Smooth muscle cell of the brain vasculature (primary cell): ENCODE data around the gene P3H3.
"Not testable (repeated sequence)": the region's sequence is repeated elsewhere in the genome, so short reads cannot be mapped to it uniquely, and the experiment has no call there.

ENCODE experiments used
- DNase-seq: peaks from one replicate; pipeline ENCODE4 v3.0.0-alpha.2; 2012; ENCODE audit warnings: low read depth, low spot score

The P3H3 gene

DNA sequence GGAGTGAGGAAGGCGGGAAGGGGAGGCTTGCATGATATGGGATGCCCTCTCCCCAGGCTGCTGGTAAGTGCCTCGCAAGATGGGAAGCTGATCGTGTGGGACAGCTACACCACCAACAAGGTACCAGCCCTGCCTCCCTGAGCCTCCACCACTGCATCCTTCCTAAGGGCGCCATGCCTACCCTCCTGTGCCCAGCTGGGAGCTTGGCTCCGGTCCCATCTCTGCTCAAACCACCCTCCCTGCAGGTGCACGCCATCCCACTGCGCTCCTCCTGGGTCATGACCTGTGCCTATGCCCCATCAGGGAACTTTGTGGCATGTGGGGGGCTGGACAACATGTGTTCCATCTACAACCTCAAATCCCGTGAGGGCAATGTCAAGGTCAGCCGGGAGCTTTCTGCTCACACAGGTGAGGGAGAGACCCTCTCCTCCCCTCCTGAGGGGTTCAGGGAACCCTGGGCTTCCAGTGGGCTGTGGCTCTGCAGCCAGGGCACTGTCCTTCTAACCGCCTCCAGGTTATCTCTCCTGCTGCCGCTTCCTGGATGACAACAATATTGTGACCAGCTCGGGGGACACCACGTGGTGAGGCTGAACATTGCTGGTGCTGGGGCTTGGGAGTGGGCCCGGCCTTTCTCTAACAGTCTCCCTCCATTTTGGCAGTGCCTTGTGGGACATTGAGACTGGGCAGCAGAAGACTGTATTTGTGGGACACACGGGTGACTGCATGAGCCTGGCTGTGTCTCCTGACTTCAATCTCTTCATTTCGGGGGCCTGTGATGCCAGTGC is 15.1 kb downstream of the P3H3 start:
- no peak for DNase-seq

DNA sequence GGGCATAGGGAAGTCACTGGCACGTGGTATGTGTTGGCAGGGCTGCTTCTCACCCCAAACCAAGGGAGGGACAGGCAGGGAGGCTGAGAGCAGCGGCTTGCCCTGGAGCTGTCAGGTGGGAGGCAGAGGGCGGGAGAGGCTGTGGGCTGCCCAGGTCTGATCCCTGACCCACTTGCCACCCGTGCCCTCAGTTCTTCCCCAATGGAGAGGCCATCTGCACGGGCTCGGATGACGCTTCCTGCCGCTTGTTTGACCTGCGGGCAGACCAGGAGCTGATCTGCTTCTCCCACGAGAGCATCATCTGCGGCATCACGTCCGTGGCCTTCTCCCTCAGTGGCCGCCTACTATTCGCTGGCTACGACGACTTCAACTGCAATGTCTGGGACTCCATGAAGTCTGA is 17.2 kb downstream of the P3H3 start:
- no peak for DNase-seq

DNA sequence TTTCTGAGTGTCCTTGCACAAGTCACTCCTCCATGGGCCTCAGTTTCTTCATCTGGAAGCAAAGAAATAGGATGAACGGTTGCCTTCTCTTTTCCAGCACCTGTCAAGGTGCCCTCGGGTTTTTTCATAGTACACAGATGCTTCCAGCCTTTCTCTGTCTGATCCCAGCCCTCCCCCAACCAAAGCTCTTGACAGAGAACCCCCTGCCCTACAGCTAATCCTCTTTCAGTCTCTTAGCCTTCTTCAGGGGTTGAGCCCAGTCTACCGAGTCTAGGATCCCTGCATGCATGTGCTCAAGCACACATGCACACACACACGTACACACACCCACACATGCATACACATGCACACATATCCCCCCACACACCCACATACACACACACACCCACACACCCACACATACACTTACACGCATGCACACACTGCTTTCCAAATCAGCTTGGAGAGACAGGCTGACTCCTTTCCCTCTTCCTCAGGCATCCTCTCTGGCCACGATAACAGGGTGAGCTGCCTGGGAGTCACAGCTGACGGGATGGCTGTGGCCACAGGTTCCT is 18.2 kb downstream of the P3H3 start:
- no peak for DNase-seq

DNA sequence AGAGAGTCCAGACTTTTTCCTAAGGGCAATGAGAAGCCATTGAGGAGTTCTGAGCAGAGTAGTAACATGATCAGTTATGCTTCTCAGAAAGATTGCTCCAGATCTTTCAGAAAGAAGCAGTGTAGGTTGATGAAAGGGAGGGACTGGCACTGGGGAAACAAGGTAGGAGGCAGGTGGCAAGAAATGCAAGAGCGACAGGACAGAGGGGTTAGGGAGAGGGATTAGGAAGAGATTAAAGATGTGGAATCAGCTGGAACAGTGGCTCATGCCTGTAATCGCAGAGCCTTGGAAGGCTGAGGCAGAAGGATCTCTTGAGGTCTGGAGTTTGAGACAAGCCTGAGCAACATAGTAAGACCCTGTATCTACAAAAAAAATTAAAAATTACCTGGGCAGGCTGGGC is 19.5 kb downstream of the P3H3 start:
- DNase-seq = no peak

DNA sequence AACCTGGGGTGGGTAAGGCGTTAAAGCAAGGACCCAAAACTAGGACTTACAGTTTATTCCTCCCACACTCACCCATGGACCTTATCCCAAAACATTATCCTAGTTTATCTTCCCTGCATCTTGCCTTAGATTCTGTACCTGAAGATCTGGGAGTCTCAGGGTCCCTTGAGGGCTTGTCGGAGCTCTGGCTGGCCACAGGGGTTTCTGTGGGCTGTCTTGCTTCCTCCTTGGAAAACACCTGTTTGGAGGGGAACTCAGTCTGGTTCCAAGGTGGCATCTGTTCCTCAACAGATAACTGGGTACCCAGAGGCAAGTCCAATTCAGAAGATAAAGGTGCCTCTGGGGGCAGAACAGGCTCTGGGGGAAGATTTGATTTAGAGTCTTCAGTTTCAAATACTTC is 21.2 kb downstream of the P3H3 start:
- no peak for DNase-seq

DNA sequence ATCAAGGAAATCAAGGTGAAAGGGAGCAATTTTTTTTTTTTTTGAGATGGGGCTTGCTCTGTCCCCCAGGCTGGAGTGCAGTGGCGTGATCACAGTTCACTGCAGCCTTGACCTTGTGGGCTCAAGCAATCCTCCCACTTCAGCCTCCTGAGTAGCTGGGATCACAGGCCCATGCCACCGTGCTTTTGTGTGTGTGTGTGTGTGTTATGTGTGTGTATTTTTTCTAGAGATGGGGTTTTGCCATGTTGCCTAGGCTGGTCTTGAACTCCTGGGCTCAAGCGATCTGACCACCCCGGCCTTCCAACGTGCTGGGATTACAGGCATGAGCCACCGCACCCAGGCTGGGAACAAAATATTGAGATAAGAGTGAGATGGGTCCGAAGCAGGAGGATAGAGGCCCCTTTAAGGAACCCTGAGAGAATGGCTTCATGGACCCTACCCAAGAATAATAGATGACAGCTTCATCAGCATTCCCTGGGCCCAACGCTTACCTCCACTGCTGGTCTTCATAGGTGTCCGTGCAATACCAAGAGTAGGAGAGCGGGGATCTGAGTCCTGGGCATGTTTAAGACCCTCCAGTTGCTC is 21.9 kb downstream of the P3H3 start:
- no peak for DNase-seq

DNA sequence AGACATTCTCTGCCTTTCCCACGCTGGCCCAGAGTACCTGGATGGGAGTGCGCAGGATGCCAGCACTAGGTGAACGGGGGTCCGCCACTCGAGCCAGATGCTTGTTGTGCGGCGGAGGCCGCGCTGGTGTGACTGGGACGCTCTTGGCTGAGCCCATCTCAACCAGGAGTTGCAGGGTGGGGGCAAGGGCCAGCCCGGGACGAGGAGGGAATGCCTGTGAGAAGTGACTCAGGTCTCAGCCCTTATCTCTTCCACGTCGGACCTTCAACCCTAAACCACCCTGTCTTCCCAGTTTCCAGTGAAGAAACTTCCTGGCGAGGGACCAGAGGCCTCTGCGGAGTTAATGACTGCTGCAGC is 22.6 kb downstream of the P3H3 start:
- DNase-seq = no peak

DNA sequence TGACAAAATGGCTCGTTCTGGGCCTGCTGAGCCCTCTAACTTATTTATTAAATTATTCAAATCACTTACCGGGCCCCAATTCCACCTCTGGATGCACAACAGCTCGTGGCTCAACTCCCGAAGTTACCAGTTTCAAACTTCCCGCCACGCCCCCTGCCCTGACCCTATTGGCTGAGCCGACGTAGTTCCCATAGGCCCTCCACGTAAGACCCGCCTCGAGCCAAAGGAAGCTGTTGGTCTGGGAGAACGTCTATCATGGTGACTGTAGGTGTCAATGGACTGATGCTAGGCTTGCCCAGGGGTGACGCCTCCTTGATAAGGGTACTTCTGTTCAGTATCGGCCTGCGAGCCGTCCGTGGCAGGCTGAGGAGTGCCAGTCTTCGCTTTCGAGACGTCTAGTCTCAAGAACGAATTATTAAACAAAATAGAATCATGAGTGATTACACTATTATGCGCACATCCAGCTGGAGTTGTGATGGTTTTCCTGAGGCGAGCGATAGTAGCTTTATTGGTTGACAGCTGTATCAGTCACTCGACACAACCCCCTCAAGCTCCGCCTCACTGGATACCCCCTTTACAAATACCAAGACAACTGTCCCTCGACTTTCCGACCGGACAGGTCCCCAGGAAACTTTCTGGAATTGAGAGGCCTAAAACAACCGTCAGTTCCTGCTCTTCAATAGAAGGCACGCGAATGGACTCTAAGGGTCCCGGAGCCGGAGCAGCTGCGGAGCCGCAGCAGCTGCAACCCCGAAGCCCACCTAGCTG is 23.1 kb downstream of the P3H3 start, which contains the start of gene CDCA3:
Gene CDCA3, minus strand, starts transcription at position 134 of the 768 bp plus-strand sequence. CDS start 334 bp downstream, outside the sequence.
- DNase-seq = peak; percentile 95

DNA sequence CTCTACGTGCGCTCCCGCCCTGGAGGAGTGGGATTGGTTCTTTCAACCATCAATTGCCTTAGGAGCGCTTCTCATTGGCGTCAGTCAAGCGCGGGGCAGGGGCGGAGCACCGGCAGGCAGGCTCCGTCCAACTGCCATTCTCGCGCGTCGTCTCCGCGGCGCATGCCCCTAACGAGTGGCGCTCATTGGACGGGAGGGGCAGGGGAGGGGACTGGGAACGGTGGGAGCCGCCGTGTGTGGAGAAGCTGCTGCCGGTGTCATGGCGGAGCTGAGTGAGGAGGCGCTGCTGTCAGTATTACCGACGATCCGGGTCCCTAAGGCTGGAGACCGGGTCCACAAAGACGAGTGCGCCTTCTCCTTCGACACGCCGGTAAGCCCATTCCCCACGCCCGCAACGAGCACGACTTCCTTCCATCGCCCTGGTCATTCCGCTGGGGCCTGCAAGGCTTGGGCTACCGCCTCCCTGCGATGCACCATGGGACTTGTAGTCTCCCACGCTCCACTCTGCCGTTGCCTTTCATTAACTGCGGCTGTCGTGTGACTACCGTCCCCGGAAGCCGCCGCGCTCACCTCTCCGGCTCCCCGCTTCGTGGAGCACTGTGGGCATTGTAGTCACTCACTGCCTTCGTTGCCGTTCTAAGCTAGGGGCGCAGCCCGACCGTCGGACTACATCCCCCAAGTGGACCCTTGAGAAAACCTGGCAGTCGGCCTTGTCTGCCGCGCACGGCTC is 23.9 kb downstream of the P3H3 start, which contains the start of gene USP5:
Gene USP5, plus strand, starts transcription at position 230 of the 730 bp plus-strand sequence. Its CDS starts 30 bp downstream, at position 260.
- peak; percentile 99 for DNase-seq

DNA sequence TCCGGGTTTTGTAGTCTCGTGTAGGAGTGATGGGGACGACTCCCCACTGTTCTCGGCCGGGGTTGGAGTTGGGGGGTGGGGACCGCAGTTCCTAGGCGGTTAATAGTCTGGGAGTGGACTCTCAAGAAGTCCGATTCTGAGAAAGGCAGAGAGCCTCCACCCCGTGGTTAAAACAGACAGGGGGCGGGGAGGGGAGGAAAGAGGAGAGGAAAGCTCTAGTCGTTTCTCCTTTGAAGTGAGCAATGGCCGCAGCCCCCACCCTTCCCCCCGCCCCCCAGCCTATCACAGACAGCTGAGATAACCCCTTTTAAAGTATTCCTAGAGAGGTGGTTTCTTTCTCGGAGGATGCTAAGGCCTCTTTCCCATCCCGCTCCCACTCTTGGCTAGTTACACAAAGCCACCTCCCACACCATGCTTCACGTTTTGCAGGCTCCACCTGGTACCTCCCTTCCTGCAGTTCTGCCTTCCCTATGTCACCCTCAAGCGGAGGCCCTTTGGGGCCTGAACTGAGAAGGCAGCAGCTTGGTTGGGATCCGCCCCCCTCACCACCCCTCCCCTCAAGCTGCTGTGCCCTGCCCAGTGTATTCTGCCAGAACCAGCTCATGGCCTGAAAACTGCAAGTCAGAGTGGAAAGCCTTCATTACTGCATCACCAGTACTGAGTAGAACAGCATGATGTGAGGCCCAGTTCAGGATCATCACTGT is 24.6 kb downstream of the P3H3 start:
- no peak for DNase-seq

DNA sequence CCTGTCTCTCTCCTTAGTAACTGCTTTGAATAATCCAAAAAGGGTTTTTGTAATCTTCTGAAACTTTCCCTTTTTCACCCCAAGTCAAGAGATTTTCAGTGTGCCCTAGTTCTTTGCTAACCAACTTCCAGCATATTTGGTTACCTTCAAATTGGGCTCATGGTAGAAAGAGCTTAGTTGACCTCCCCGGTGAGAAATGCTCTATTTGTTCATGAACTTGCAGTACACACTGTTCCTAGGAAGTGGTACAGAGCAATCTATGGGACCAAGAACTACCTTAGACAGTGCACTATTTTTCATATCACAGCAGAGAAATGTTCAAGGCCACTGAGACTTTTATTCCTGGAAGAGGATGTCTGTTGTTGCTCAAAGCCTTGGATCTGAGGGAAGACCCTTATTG is 25.4 kb downstream of the P3H3 start:
- no peak for DNase-seq

DNA sequence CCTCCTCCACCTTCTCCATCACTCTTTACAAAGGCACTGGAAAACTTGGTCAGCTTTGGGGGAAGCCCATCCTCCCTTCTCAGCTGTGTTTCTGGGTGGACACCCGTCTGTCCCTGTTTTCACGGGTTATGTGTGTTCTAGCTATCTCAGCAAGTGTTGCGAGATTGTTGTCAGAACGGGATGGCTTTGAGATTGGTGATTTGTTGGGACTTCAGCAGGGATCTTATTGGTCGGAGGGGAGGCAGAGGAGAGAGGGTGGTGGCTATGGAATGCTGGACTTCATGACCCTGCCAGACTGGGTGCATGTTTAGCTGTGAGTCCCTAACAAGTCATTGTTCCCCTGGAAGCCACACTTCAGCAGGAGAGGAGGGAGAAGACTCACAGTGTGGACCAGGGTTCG is 25.8 kb downstream of the P3H3 start:
- DNase-seq = no peak

DNA sequence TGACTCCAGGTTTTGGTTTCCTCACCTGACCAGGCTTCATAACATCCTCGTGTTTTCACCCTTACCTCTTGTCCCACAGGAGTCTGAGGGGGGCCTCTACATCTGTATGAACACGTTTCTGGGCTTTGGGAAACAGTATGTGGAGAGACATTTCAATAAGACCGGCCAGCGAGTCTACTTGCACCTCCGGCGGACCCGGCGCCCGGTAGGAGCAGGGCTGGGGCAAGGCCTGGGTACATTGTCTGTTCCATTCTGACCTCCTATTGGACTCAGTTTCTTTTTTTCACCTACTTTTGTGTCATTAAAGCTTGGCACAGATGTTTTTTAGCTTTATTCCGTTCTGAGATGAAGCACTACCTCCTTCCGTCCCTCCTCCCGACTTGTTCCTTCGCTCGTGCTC is 27.1 kb downstream of the P3H3 start:
- DNase-seq = no peak

DNA sequence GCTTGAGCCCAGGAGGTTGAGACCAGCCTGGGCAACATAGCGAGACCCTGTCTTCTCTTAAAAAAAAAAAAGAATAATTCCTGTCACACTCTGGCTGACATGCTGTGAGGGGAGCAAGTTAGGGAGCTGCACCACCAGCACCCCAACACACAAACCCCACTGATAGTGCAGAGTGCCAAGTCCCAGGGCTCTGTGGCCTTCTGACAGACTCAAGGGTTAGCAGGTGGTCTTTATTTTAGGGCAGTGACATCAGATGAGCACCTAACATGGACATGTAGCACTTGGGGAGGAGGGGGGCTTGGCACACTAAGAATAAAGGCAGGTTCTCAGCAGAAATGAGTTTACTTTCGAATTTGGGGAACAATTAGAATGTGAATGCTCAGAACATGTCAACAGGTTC is 30.6 kb downstream of the P3H3 start:
- DNase-seq = no peak

DNA sequence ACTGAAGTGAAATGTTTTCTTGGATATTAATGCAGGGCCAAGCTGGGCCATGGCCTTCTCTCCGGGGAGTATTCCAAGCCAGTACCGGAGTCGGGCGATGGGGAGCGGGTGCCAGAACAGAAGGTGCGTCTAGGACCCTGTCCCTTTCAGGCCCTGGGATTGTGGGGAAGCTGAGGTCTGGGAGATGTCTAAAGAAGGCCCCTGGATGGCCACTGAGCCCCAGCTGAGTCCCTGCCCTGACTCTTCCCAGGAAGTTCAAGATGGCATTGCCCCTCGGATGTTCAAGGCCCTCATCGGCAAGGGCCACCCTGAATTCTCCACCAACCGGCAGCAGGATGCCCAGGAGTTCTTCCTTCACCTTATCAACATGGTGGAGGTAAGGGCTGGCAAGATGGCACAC is 31.9 kb downstream of the P3H3 start:
- DNase-seq = no peak

DNA sequence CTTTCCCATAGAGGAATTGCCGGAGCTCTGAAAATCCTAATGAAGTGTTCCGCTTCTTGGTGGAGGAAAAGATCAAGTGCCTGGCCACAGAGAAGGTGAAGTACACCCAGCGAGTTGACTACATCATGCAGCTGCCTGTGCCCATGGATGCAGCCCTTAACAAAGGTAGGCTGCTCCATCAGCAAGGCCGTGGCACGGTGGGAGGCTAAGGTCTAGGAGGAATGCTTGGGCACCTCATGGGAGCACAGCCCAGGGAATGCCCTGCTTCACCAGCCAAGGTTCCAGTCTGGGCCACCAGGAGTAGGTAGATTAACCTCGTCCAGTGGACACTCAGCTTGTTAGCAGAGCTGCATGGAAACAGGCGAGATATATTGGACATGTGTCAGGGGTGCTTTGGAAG is 32.7 kb downstream of the P3H3 start:
- DNase-seq = no peak

DNA sequence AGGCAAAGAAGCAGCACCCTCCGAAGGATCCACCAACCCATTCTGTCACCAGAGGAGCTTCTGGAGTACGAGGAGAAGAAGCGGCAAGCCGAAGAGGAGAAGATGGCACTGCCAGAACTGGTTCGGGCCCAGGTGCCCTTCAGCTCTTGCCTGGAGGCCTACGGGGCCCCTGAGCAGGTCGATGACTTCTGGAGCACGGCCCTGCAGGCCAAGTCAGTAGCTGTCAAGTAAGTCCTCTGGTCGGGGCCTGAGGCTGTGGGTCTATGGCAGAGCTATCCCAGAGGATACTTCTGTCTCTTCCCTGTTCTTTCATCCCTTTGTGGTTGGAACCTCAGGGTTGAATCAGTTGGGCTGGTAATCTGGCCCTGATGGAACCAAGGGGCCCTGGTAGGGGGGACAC is 33.2 kb downstream of the P3H3 start:
- DNase-seq = no peak

DNA sequence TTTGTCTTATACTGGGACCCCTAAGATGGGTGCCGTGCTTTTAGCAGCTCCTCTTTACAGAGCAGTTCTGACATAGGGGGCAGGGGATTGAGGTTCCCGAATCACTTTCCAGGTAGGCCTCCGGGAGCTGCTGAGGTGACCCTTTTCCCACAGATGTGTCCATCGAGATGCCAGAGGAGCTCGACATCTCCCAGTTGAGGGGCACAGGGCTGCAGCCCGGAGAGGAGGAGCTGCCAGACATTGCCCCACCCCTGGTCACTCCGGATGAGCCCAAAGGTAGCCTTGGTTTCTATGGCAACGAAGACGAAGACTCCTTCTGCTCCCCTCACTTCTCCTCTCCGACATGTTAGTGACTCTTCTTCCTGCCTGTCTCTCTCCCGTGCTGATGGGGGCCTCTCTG is 34.8 kb downstream of the P3H3 start:
- DNase-seq = no peak

DNA sequence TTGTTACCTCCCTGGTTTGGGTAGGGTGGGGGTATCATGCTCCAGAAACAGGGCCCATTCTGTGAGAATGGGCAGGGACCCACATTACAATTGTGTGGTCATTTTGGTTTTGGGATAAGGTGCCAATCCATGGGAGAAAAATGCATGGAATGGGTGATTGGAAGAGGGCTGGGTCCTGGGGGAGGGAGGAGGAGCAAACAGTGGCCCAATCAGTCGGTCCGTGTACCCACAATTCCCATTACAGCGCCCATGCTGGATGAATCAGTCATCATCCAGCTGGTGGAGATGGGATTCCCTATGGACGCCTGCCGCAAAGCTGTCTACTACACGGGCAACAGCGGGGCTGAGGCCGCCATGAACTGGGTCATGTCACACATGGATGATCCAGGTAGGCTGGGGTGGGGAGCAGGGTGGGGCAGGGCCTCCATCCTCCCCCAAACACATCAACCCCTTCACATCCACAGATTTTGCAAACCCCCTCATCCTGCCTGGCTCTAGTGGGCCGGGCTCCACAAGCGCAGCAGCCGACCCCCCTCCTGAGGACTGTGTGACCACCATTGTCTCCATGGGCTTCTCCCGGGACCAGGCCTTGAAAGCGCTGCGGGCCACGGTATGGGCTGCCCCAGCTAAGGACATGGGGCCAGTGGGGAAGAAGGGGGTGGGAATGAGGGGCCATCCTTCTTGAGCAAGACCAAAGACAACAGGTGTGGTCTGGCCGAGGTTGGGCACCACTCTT is 35.5 kb downstream of the P3H3 start:
- DNase-seq = no peak

DNA sequence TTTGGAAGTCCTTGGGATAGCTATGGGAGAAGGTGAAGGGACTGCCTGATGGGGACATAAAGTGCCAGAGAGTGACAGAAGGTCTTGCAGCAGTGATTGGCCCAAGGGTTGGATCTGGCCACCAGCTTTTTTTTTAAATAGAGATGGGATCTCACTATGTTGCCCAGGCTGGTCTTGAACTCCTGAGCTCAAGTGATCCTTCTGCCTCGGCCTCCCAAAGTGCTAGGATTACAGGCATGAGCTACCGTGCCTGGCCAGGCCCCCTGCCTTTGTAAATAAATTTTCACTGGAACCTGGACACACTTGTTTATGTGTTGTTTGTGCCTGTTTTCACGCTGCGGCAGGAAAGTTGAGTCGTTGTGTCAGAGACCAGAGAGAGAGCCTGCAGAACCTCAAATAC is 37.1 kb downstream of the P3H3 start:
- DNase-seq = not testable (repeated sequence)
